Keratinocyte (primary cell): ENCODE results near the gene KRTAP12-1. TPM values are rescaled to one million over a fixed set of nuclear protein-coding genes. Genes with fewer than 3 reads are reported as not detected.

Source experiments
- DNase-seq: peaks from one replicate; pipeline ENCODE4 v3.0.0-alpha.2; 2011; ENCODE audit warnings: low read depth, missing footprints, low spot score
- FAIRE-seq: peaks from 2 replicates; lab custom pipeline; 2011; peaks lifted over from hg19 to GRCh38; lab: Jason Lieb, UNC
- H2AFZ ChIP-seq: 2 replicates; pipeline ENCODE4 v1.6.0; 2012; ENCODE audit warnings: low read length, control low read depth, inconsistent platforms; ENCODE audit not compliant: control insufficient read depth
- H3K27ac ChIP-seq: 2 replicates; pipeline ENCODE4 v1.5.1; 2011; ENCODE audit warnings: low read length; ENCODE audit not compliant: control insufficient read depth, insufficient read depth
- H3K27me3 ChIP-seq: 3 replicates; pipeline ENCODE4 v1.6.0; 2011; ENCODE audit warnings: low read length; ENCODE audit not compliant: control insufficient read depth, insufficient read depth; ENCODE audit errors: extremely low read depth
- H3K36me3 ChIP-seq, 2 experiments: 2 replicates in 1 of 2; 3 replicates in 1 of 2; pipeline ENCODE4 v1.5.1; 2011; ENCODE audit warnings: low read length in 2 of 2, mild to moderate bottlenecking in 1 of 2; ENCODE audit not compliant: control insufficient read depth in 2 of 2, insufficient read depth in 2 of 2; ENCODE audit errors: extremely low read depth in 1 of 2
- H3K4me1 ChIP-seq: 3 replicates; pipeline ENCODE4 v1.5.1; 2011; ENCODE audit warnings: low read length; ENCODE audit not compliant: control insufficient read depth, insufficient read depth; ENCODE audit errors: extremely low read depth
- H3K4me2 ChIP-seq: 3 replicates; pipeline ENCODE4 v1.6.0; 2011; ENCODE audit warnings: low read depth, low read length; ENCODE audit not compliant: control insufficient read depth, insufficient read depth; ENCODE audit errors: extremely low read depth
- H3K4me3 ChIP-seq, 3 experiments: fragments of 200-600 bp in 1 of 3; sonication (generic) in 1 of 3; 2 replicates in 2 of 3; 3 replicates in 1 of 3; pipeline ENCODE4 v1.5.1; 2011 to 2016; ENCODE audit warnings: low read length in 3 of 3, mild to moderate bottlenecking in 3 of 3, control low read depth in 2 of 3, inconsistent platforms in 1 of 3, low read depth in 1 of 3, mixed read lengths in 1 of 3, mixed run types in 1 of 3, moderate library complexity in 1 of 3; ENCODE audit not compliant: control insufficient read depth in 2 of 3, insufficient read depth in 2 of 3; ENCODE audit errors: extremely low read depth in 1 of 3
- H3K79me2 ChIP-seq: 2 replicates; pipeline ENCODE4 v1.6.0; 2012; ENCODE audit warnings: low read length; ENCODE audit not compliant: control insufficient read depth, insufficient read depth
- H3K9ac ChIP-seq: 3 replicates; pipeline ENCODE4 v1.6.0; 2011; ENCODE audit warnings: low read length; ENCODE audit not compliant: control insufficient read depth, insufficient read depth; ENCODE audit errors: extremely low read depth
- H3K9me1 ChIP-seq: 3 replicates; pipeline ENCODE4 v1.6.0; 2011; ENCODE audit warnings: low read length; ENCODE audit not compliant: control insufficient read depth, insufficient read depth; ENCODE audit errors: extremely low read depth
- H3K9me3 ChIP-seq: 2 replicates; pipeline ENCODE4 v1.5.1; 2012; ENCODE audit warnings: low read depth, low read length; ENCODE audit not compliant: control insufficient read depth
- H4K20me1 ChIP-seq: 3 replicates; pipeline ENCODE4 v1.6.0; 2011; ENCODE audit warnings: low read length; ENCODE audit not compliant: control insufficient read depth, insufficient read depth; ENCODE audit errors: extremely low read depth
- CTCF ChIP-seq, 3 experiments: IDR thresholded peaks in 1 of 3; conservative IDR thresholded peaks in 1 of 3; optimal IDR thresholded peaks in 1 of 3; 2 replicates in 2 of 3; 3 replicates in 1 of 3; pipeline versions ENCODE3 to v1.5.1; 2011; ENCODE audit warnings: low read length in 3 of 3, mild to moderate bottlenecking in 3 of 3, moderate library complexity in 2 of 3, control low read depth in 1 of 3, inconsistent platforms in 1 of 3; ENCODE audit not compliant: insufficient read depth in 2 of 3; ENCODE audit errors: extremely low read depth in 1 of 3
- EZH2 ChIP-seq: IDR thresholded peaks from one replicate; pipeline ENCODE4 v1.6.1; 2012; ENCODE audit warnings: inconsistent platforms, mild to moderate bottlenecking, low read length, moderate library complexity
- dilution Hi-C: fragments of 300-500 bp; cut with MboI; formaldehyde crosslinking; loops from one replicate; pipeline ENCODE4 v1.7.0; 2020; ENCODE audit warnings: low sequenced_read_pairs; ENCODE audit not compliant: extremely low pct_ligation_motif_present
- polyA plus RNA-seq, 5 experiments: library from polyadenylated mRNA; depleted of rRNA in 3 of 5; stranded (reverse) in 3 of 5; stranded (forward) in 1 of 5; unstranded in 1 of 5; fragments of >200 nt; gene quantifications; 1 replicate in 1 of 5; 2 replicates in 3 of 5; 3 replicates in 1 of 5; pipeline versions ENCODE4 v1.2.1 to v1.2.3, GENCODE V29; 2011 to 2012; ENCODE audit warnings: missing spikeins in 2 of 5, low read depth in 1 of 5, low replicate concordance in 1 of 5

The KRTAP12-1 gene
- polyA plus RNA-seq, 1 donor (not counting 4 experiments of a cell fraction or from before 2014, with no cell fraction given), result not detected

GRCh38 chr21:44687671-44688070 lies 5.7 kb upstream of the KRTAP12-1 start:
- TF ChIP-seq EZH2 (no peak), CTCF (optimal IDR thresholded peaks at IDR 0.05 in 1 of 3, IDR thresholded peaks at IDR 0.05 in 1 of 3, conservative IDR thresholded peaks at IDR 0.05 in 1 of 3; ENCODE audit: extremely low read depth in 1 of 3, insufficient read depth in 2 of 3, low read length in 3 of 3) (no peak)
- Histone ChIP-seq H3K4me2 (no peak overlapping the region), H3K9me1 (no peaks in the 10 kb centered on the region), H3K36me3 (no peaks in the 10 kb centered on the region), H4K20me1 (no peaks in the 10 kb centered on the region), H2AFZ (no peak overlapping the region), H3K9ac (no peak overlapping the region), H3K79me2 (no peaks in the 10 kb centered on the region), H3K27ac (no peak overlapping the region), H3K27me3 (no peaks in the 10 kb centered on the region), H3K9me3 (no peaks in the 10 kb centered on the region), H3K4me1 (no peaks in the 10 kb centered on the region), H3K4me3 (no peak overlapping the region)
- dilution Hi-C loops, result no loop called here
- FAIRE-seq, result no peak
- DNase-seq, result no peak

- no peak for TF ChIP-seq CTCF (optimal IDR thresholded peaks at IDR 0.05 in 1 of 3, IDR thresholded peaks at IDR 0.05 in 1 of 3, conservative IDR thresholded peaks at IDR 0.05 in 1 of 3; ENCODE audit: extremely low read depth in 1 of 3, insufficient read depth in 2 of 3, low read length in 3 of 3)
- TF ChIP-seq EZH2, result no peak
- no peaks in the 10 kb centered on the region for H3K9me1 ChIP-seq
- H4K20me1 ChIP-seq, result no peaks in the 10 kb centered on the region
- no peaks in the 10 kb centered on the region for H3K4me1 ChIP-seq
- no peaks in the 10 kb centered on the region for H3K36me3 ChIP-seq
- no peak overlapping the region for H3K27ac ChIP-seq
- FAIRE-seq (no peak), DNase-seq (no peak)
- no peak overlapping the region for H2AFZ ChIP-seq
- no peak overlapping the region for H3K4me2 ChIP-seq
- H3K9me3 ChIP-seq, result no peaks in the 10 kb centered on the region
- dilution Hi-C loops, result no loop called here
- no peak overlapping the region for H3K4me3 ChIP-seq
- no peak overlapping the region for H3K9ac ChIP-seq
- H3K27me3 ChIP-seq, result no peaks in the 10 kb centered on the region
- no peaks in the 10 kb centered on the region for H3K79me2 ChIP-seq
Measured at GRCh38 chr21:44686843-44687561, 5.0 kb upstream of the KRTAP12-1 start.
